Lower leg skin (tissue), 3 donors: ENCODE results near the gene GPD2.

Experiments
- POLR2A ChIP-seq, 2 donors: fragments of 450-650 bp; IDR thresholded peaks; one replicate each; pipeline ENCODE4 v1.6.1; 2016 to 2017; ENCODE audit warnings: antibody characterized with exemption in 2 of 2, mild to moderate bottlenecking in 1 of 2, moderate library complexity in 1 of 2
- TF ChIP-seq, protein P1 (sequence below), 3 donors: fragments of 450-650 bp; IDR thresholded peaks; one replicate each; pipeline ENCODE4 v1.5.1; 2016; ENCODE audit warnings: antibody characterized with exemption in 3 of 3, mild to moderate bottlenecking in 3 of 3, moderate library complexity in 2 of 3

DNA sequence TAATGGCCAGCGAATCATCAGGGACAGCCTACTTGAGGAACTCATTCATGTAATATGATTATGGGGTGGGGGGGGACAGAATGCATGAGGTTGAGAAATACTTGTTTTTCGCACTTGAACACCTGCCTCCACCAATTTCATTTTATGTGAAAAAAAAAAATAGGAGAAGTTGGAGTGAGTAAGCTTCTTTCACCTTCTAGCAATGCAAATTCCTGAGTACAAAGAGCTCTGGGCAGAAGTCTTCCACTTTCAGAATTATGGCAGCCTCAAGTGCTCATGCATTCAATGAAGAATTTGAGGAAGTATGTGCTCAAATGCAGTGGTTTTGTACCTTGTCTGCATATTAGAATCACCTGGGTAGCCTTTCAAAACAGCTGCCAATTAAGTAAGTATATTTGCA, 40.1 kb upstream of the GPD2 start:
- TF ChIP-seq, protein P1, sequence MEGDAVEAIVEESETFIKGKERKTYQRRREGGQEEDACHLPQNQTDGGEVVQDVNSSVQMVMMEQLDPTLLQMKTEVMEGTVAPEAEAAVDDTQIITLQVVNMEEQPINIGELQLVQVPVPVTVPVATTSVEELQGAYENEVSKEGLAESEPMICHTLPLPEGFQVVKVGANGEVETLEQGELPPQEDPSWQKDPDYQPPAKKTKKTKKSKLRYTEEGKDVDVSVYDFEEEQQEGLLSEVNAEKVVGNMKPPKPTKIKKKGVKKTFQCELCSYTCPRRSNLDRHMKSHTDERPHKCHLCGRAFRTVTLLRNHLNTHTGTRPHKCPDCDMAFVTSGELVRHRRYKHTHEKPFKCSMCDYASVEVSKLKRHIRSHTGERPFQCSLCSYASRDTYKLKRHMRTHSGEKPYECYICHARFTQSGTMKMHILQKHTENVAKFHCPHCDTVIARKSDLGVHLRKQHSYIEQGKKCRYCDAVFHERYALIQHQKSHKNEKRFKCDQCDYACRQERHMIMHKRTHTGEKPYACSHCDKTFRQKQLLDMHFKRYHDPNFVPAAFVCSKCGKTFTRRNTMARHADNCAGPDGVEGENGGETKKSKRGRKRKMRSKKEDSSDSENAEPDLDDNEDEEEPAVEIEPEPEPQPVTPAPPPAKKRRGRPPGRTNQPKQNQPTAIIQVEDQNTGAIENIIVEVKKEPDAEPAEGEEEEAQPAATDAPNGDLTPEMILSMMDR (IDR thresholded peaks at IDR 0.05), result no peak
- no peak for TF ChIP-seq POLR2A (IDR thresholded peaks at IDR 0.05)
